ENCODE measurements around the gene THTPA. TPM values are rescaled to one million over a fixed set of nuclear protein-coding genes. Genes with fewer than 3 reads are reported as not detected.

THTPA gene
- total and polyA plus RNA-seq, 10 donors: 4.5 to 25.4 (median 17.8) TPM

DNA sequence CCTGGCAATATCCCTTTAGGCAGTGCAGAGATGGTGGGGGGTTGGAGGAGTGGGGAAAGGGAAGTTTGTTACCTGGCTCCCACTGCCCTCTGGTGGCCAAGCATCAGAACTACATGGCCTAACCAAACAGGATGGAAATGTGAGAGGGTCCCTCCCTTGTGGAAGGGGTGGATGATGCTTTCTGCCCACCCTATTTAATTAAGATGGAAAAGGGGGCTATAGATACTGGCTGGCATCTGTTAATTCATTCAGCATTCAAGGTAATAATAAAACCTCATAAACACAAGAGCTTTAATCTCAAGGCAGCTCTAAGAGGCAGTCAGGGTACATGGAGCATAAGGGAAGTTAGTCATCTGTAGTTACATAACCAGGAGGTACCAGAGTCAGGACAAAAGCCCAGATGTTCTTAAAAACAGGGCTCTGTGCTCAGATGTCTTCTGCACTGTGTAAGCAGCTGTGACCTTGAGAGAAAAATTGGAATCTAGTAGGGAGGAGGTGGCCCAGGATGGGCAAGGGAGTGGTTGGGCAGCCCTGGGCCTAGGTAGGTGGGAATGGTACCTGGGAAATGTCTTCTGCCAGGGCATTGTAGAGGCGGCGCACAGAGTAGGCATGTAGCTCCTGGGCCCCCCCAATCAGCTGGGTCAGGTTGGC lies 6.9 kb downstream of the THTPA start:
- H3K27ac ChIP-seq: peak overlapping the region in 3 of 8 donors; percentile 2 to 32 (median 23)
- no peaks in the 10 kb centered on the region for H3K9me3 ChIP-seq
- TF ChIP-seq POLR2A (IDR thresholded peaks at IDR 0.05) (no peak), POLR2AphosphoS5 (IDR thresholded peaks at IDR 0.05) (peak in 1 of 3 donors; percentile 19)
- TF ChIP-seq, protein P1, sequence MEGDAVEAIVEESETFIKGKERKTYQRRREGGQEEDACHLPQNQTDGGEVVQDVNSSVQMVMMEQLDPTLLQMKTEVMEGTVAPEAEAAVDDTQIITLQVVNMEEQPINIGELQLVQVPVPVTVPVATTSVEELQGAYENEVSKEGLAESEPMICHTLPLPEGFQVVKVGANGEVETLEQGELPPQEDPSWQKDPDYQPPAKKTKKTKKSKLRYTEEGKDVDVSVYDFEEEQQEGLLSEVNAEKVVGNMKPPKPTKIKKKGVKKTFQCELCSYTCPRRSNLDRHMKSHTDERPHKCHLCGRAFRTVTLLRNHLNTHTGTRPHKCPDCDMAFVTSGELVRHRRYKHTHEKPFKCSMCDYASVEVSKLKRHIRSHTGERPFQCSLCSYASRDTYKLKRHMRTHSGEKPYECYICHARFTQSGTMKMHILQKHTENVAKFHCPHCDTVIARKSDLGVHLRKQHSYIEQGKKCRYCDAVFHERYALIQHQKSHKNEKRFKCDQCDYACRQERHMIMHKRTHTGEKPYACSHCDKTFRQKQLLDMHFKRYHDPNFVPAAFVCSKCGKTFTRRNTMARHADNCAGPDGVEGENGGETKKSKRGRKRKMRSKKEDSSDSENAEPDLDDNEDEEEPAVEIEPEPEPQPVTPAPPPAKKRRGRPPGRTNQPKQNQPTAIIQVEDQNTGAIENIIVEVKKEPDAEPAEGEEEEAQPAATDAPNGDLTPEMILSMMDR (IDR thresholded peaks at IDR 0.05 in 8 of 11, conservative IDR thresholded peaks at IDR 0.05 in 3 of 11): peak; percentile 80 to 93 (median 89)
- no peak for DNase-seq
- WGBS, 5 donors: 95 to 100% (median 96%) methylated on average over 2 of the region's 2 CpGs
- H3K4me3 ChIP-seq: no peak overlapping the region
- peaks cover 5 to 79% (median 28%) of the 10 kb centered on the region in 6 donors for H3K4me1 ChIP-seq
- intact Hi-C loops (cut with DNase I; ENCODE audit: low total_unique reads): loop anchor here (5.0 to 10.0 kb wide), 2 partner anchors 86 to 238 kb away; partner anchors contain the start of gene PABPN1
- H3K36me3 ChIP-seq: peaks cover 0 to 84% (median 72%) of the 10 kb centered on the region in 6 donors
- H3K27me3 ChIP-seq (replicated peaks in 1 of 7): no peaks in the 10 kb centered on the region

DNA sequence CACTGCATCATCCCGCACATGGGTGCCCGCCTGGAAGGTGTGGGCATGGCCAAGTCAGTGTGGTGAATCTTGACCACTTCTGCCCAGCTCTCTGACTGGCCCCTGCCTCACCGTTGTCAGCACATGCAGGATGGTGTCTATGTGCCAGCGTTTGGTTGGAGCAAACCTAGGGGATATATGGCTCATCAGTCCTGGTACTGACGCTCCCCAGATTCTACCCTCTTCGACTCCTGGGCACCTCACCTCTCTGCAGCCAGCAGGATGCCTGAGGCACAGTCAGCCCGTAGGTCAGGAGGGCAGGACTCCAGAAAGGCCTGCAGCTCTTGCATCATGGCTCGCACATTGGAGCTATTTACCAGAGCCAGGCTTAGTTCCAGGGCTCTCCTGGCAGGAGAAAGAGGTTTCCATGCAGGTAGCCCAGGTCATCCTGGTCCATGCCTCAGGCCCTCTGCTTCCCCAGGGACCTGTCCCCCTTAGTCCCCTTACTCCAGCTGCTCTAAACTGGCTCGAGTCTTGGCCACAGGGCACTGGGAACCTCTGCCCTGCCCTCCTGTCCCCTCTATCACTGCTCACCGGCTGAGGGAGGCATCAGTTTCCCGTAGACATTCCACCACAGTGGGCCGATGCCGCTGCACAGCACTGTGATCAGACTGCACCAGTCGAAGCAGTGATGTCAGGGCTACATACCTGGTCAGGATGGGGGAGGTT lies 7.6 kb downstream of the THTPA start:
- H3K9me3 ChIP-seq: no peaks in the 10 kb centered on the region
- H3K27ac ChIP-seq: peak overlapping the region in 3 of 8 donors; percentile 2 to 32 (median 5)
- no peak overlapping the region for H3K4me3 ChIP-seq
- TF ChIP-seq POLR2A (IDR thresholded peaks at IDR 0.05): no peak
- peak; percentile 9 to 50 (median 35) for TF ChIP-seq POLR2AphosphoS5 (IDR thresholded peaks at IDR 0.05)
- peaks cover 0 to 77% (median 65%) of the 10 kb centered on the region in 6 donors for H3K36me3 ChIP-seq
- no peaks in the 10 kb centered on the region for H3K27me3 ChIP-seq (replicated peaks in 1 of 7)
- DNase-seq: no peak
- WGBS, 5 donors: 79 to 94% (median 86%) methylated on average over 9 to 14 of the region's 14 CpGs
- H3K4me1 ChIP-seq: peaks cover 5 to 79% (median 32%) of the 10 kb centered on the region in 6 donors
- intact Hi-C loops (cut with DNase I; ENCODE audit: low total_unique reads): loop anchor here (5.0 to 10.0 kb wide), 2 partner anchors 86 to 239 kb away; partner anchors contain the start of gene PABPN1

DNA sequence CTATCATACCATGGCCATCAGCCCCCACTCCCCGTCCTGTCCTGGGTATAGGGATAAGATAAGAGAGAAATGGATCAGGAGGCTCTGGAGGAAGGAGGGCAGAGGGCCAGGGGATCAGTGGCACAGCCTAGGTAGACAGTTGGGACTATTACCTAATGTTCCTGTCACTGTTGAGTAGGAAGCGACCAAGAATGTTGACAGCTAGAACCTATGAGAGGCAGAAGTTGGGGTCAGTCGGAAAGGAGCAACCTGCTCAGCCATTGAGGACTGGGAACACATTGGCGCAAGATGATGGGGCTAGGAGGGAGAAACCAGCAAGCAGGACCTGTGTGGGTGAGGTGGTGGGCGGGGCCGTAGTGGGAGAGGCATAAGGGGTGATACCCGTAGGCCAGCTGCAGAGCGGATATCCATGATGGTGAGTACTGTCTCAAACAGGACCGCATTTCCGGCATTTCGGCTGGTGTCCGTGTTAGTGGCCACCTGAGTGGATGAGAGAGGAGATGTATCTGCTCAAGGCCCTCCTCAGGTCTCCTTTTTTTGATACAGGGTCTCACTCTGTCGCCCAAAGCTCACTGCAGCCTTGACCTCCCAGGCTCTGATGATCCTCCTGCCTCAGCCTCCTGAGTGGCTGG lies 8.2 kb downstream of the THTPA start:
- peaks cover 5 to 78% (median 35%) of the 10 kb centered on the region in 6 donors for H3K4me1 ChIP-seq
- no peaks in the 10 kb centered on the region for H3K9me3 ChIP-seq
- 81 to 92% (median 89%) methylated on average over 13 of the region's 13 CpGs for WGBS, 5 donors
- no peak overlapping the region for H3K4me3 ChIP-seq
- H3K27ac ChIP-seq: no peak overlapping the region
- intact Hi-C loops (cut with DNase I; ENCODE audit: low total_unique reads): loop anchor here (5.0 to 10.0 kb wide), 2 partner anchors 87 to 239 kb away; partner anchors contain the start of gene PABPN1
- peaks cover 0 to 70% (median 59%) of the 10 kb centered on the region in 6 donors for H3K36me3 ChIP-seq
- TF ChIP-seq, protein P1 (IDR thresholded peaks at IDR 0.05 in 8 of 11, conservative IDR thresholded peaks at IDR 0.05 in 3 of 11): no peak
- TF ChIP-seq POLR2A (IDR thresholded peaks at IDR 0.05): no peak
- no peak for TF ChIP-seq POLR2AphosphoS5 (IDR thresholded peaks at IDR 0.05)
- no peak for DNase-seq
- H3K27me3 ChIP-seq (replicated peaks in 1 of 7): no peaks in the 10 kb centered on the region

DNA sequence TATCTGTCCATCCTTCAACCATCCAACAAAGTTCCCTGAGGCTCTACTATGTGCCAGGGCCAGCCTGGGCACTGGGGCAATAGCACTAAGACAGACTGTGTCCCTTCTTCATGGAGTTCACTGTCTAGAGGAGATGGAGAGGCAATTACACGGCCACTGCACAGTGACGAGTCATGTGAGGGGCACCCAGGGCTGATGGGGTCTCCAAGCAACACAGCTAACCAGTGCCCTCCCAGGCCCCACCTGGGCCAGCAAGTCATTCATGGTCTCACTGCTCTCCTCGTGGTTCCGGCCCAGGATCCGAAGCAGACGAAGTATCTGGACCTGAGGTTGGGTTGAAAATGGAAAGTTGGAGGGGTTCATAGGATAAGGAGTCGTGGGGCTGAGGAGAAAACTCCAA lies 8.8 kb downstream of the THTPA start:
- H3K4me1 ChIP-seq: peaks cover 5 to 72% (median 33%) of the 10 kb centered on the region in 6 donors
- H3K36me3 ChIP-seq: peaks cover 0 to 65% (median 54%) of the 10 kb centered on the region in 6 donors
- no peaks in the 10 kb centered on the region for H3K27me3 ChIP-seq (replicated peaks in 1 of 7)
- no peak overlapping the region for H3K27ac ChIP-seq
- H3K9me3 ChIP-seq: no peaks in the 10 kb centered on the region
- no peak overlapping the region for H3K4me3 ChIP-seq
- intact Hi-C loops (cut with DNase I; ENCODE audit: low total_unique reads): loop anchor here (5.0 to 10.0 kb wide), 2 partner anchors 88 to 240 kb away; partner anchors contain the start of gene PABPN1
- DNase-seq: no peak
- 87 to 94% (median 89%) methylated on average over 7 of the region's 7 CpGs for WGBS, 5 donors
- TF ChIP-seq, protein P1 (IDR thresholded peaks at IDR 0.05 in 8 of 11, conservative IDR thresholded peaks at IDR 0.05 in 3 of 11): no peak

Data from spleen (tissue), 11 donors.